Calu3 (cell line): ENCODE measurements around the gene LELP1. TPM values are rescaled to one million over a fixed set of nuclear protein-coding genes. Genes with fewer than 3 reads are reported as not detected.
A peak's percentile ranks its signal among the peaks of the same experiment; 100 is the strongest.

Source experiments
- BruUV-seq: library from RNA; stranded (reverse); fragments of 400-500 nt; replicated peaks from 2 replicates; lab custom pipeline; 2021; lab: Mats Ljungman, UMichigan
- CTCF ChIA-PET: fragments of 300-600 bp; sonication (Branson Sonifier 250); formaldehyde crosslinking; loops from one replicate; lab custom pipeline; 2022; ENCODE audit warnings: antibody characterized with exemption; lab: Charles Lee
- DNase-seq: peaks from one replicate; pipeline ENCODE4 v3.0.0; 2022
- H3K27ac Mint-ChIP-seq: one replicate; pipeline ENCODE4 v1.8.0; 2022; ENCODE audit warnings: mixed read lengths; ENCODE audit not compliant: unreplicated experiment
- H3K27me3 Mint-ChIP-seq: one replicate; pipeline ENCODE4 v1.8.0; 2022; ENCODE audit warnings: mixed read lengths; ENCODE audit not compliant: unreplicated experiment
- H3K36me3 Mint-ChIP-seq: one replicate; pipeline ENCODE4 v1.8.0; 2022; ENCODE audit warnings: mild to moderate bottlenecking, moderate library complexity, mixed read lengths; ENCODE audit not compliant: insufficient read depth, unreplicated experiment
- H3K4me1 Mint-ChIP-seq: one replicate; pipeline ENCODE4 v1.8.0; 2022; ENCODE audit warnings: mild to moderate bottlenecking, low read depth, mixed read lengths; ENCODE audit not compliant: unreplicated experiment
- H3K4me3 Mint-ChIP-seq: one replicate; pipeline ENCODE4 v1.8.0; 2022; ENCODE audit warnings: mild to moderate bottlenecking, low read depth, moderate library complexity, mixed read lengths; ENCODE audit not compliant: unreplicated experiment
- H3K9me3 Mint-ChIP-seq: one replicate; pipeline ENCODE4 v1.8.0; 2022; ENCODE audit warnings: low read depth, mixed read lengths; ENCODE audit not compliant: unreplicated experiment
- CTCF ChIP-seq: fragments of 200-600 bp; IDR thresholded peaks from one replicate; pipeline ENCODE4 v1.8.0; 2022; ENCODE audit warnings: antibody characterized with exemption; ENCODE audit not compliant: unreplicated experiment
- intact Hi-C: fragments of 100-400 bp; cut with micrococcal nuclease; formaldehyde crosslinking; loops from one replicate; pipeline ENCODE4 v1.10.0; 2022; ENCODE audit not compliant: unreplicated experiment
- total RNA-seq: library from RNA; stranded (reverse); gene quantifications from 2 replicates; pipeline ENCODE4 v1.2.3, GENCODE V29; 2022

The LELP1 gene
- total RNA-seq, 1 experiment from 2014 or later = not detected

DNA sequence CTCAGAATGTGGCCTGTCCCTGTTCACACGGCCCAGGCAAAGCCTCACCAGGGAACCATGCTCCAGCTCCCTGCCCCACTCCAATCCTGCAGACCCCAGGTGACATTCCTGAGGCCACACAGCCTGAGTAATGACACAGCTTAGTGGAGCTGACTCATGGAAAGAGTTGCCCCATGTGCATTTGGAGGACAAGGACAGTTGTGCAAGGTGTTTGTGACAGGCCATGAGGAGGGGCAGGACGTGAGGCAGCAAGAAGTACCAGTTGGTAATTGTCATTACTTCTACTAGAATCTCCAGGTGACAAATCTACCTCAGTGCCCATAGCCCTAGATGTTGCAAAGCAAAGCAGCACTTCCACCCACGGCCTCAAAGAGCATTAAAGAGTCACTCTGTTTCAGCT, 29.3 kb downstream of the LELP1 start:
- no peaks in the 10 kb centered on the region for H3K36me3 Mint-ChIP-seq
- CTCF ChIA-PET = interaction anchor here (0.6 kb wide), 1 partner anchor 504 kb away, joined by 4 read pairs; no protein-coding TSS in a partner anchor
- peaks cover 2% of the 10 kb centered on the region for H3K27me3 Mint-ChIP-seq
- no peak for DNase-seq
- TF ChIP-seq CTCF = no peak
- H3K4me3 Mint-ChIP-seq = no peak overlapping the region
- intact Hi-C loops = no loop called here
- H3K9me3 Mint-ChIP-seq = peaks cover 3% of the 10 kb centered on the region
- H3K27ac Mint-ChIP-seq = no peak overlapping the region
- H3K4me1 Mint-ChIP-seq = peaks cover 7% of the 10 kb centered on the region
- BruUV-seq = no TSS peak

DNA sequence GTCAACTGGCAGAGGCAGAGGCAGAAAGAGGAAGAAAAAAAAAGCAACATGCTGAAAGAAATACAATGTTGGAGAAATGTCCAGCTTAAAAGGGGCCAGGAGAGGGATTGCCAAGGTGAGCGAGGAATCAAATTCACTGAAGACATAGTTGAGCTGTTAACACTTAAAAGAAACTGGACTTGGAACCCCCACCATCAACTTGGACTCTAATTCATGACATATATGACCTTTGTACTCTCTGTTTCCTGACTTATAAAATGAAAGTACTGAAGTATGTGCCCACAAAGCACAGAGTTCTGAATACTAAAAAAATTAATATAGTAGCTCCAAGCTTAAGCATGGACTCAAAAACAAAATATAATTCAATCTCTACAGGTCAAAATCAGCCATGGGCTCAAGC, 30.2 kb downstream of the LELP1 start:
- H3K36me3 Mint-ChIP-seq = peaks cover 4% of the 10 kb centered on the region
- TF ChIP-seq CTCF = no peak
- no peak overlapping the region for H3K27ac Mint-ChIP-seq
- H3K4me3 Mint-ChIP-seq = no peak overlapping the region
- CTCF ChIA-PET = interaction anchor here (0.6 kb wide), 1 partner anchor 505 kb away, joined by 4 read pairs; no protein-coding TSS in a partner anchor
- peaks cover 10% of the 10 kb centered on the region for H3K27me3 Mint-ChIP-seq
- intact Hi-C loops = no loop called here
- H3K9me3 Mint-ChIP-seq = peaks cover 3% of the 10 kb centered on the region
- no TSS peak for BruUV-seq
- peaks cover 7% of the 10 kb centered on the region for H3K4me1 Mint-ChIP-seq
- no peak for DNase-seq

DNA sequence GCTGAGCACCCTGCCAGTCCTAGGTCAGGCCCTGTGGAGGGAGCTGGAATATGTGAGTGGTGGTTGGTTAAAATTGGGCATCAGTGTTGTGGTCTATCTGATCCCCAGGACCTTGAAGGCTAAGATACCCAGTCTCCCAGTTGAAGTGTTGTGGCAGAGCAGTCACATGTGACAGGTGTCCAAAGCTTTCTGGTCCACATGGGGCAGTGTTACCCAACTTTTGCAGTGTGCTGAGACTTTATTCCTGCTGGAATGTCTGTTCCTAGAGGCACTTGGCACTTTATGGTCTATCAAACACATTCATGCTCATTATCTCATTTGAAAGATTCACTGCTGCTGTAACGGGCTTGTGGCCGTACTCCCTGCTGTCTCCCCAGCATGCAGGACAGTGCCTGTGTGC, 35.3 kb downstream of the LELP1 start:
- H3K27me3 Mint-ChIP-seq = peaks cover 46% of the 10 kb centered on the region
- no TSS peak for BruUV-seq
- H3K4me3 Mint-ChIP-seq = no peak overlapping the region
- H3K27ac Mint-ChIP-seq = no peak overlapping the region
- CTCF ChIA-PET = interaction anchor here (0.5 to 1.5 kb wide), 2 partner anchors 46 to 267 kb away, joined by 3 read pairs; no protein-coding TSS in a partner anchor
- no peak for TF ChIP-seq CTCF
- DNase-seq = peak; percentile 22
- H3K4me1 Mint-ChIP-seq = peaks cover 1% of the 10 kb centered on the region
- H3K36me3 Mint-ChIP-seq = peaks cover 5% of the 10 kb centered on the region
- intact Hi-C loops = no loop called here
- no peaks in the 10 kb centered on the region for H3K9me3 Mint-ChIP-seq

DNA sequence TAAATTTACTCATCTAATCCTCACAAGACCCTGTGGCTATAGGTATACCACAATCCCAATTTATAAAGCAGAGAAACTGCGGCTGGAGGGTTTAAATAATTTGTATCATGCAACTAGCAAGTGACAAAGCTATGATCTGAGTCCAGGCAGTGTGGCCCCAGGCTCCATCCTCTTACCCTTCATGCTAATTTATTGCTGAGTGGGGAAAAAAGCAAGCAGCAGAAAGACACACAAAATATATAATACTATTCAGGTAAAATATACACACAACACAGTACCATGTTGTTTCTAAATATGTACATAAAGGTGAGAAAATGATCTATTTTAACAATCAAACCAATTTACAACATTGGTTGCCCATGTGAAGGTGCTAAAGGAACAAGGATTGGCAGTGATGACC, 38.9 kb downstream of the LELP1 start:
- TF ChIP-seq CTCF = no peak
- DNase-seq = no peak
- H3K27me3 Mint-ChIP-seq = peaks cover 78% of the 10 kb centered on the region
- H3K27ac Mint-ChIP-seq = no peak overlapping the region
- peaks cover 8% of the 10 kb centered on the region for H3K9me3 Mint-ChIP-seq
- intact Hi-C loops = no loop called here
- H3K4me3 Mint-ChIP-seq = no peak overlapping the region
- BruUV-seq = no TSS peak
- H3K36me3 Mint-ChIP-seq = peaks cover 5% of the 10 kb centered on the region
- no peaks in the 10 kb centered on the region for H3K4me1 Mint-ChIP-seq
- CTCF ChIA-PET = no interaction called here
